Measurements from ENCODE around the gene ZNF276.

DNA sequence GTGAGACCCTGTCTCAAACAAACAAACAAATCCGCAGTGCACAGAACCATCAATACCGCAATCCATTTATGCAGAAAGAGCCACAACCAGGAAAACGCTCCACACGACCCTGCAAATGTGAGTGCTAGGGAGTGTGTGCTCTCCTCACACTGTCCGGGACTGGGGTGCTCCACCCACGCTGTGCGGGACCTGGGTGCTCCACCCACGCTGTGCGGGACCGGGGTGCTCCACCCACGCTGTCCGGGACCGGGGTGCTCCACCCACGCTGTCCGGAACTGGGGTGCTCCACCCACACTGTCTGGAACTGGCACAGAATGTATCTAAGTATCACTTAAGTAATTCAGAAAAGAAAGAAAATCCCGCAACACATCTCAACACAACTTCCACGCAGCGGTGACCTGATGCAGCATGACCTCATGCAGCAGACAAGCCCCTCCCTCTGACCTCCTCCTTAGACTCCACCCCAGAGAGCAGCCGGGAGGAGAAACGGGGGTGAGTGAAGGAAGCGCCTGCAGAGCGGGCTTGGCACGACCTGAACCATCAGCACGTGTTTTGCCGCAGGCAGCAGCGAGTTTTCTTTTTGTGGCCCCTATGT is 38.5 kb downstream of the ZNF276 start:
- no peak for TF ChIP-seq SP1 (IDR thresholded peaks at IDR 0.05)
- TF ChIP-seq FOXK2 (IDR thresholded peaks at IDR 0.05), result no peak
- TF ChIP-seq BHLHE40 (IDR thresholded peaks at IDR 0.05; ENCODE audit: borderline replicate concordance), result no peak
- no peak for TF ChIP-seq FOXM1 (IDR thresholded peaks at IDR 0.05; ENCODE audit: borderline replicate concordance)
- TF ChIP-seq NFRKB (IDR thresholded peaks at IDR 0.05), result no peak
- TF ChIP-seq, protein P1, sequence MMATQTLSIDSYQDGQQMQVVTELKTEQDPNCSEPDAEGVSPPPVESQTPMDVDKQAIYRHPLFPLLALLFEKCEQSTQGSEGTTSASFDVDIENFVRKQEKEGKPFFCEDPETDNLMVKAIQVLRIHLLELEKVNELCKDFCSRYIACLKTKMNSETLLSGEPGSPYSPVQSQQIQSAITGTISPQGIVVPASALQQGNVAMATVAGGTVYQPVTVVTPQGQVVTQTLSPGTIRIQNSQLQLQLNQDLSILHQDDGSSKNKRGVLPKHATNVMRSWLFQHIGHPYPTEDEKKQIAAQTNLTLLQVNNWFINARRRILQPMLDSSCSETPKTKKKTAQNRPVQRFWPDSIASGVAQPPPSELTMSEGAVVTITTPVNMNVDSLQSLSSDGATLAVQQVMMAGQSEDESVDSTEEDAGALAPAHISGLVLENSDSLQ (IDR thresholded peaks at IDR 0.05), result no peak
- no peak for TF ChIP-seq ARNT (IDR thresholded peaks at IDR 0.05)
- no peak for TF ChIP-seq LEF1 (IDR thresholded peaks at IDR 0.05; ENCODE audit: borderline replicate concordance)
- no peak for TF ChIP-seq ELF4 (IDR thresholded peaks at IDR 0.05)
- no peak for TF ChIP-seq FOXA1 (IDR thresholded peaks at IDR 0.05)
- no peak for TF ChIP-seq TARDBP (IDR thresholded peaks at IDR 0.05)

Measured in HEK293T (cell line).